GM18951 (cell line): ENCODE measurements around the gene KRT74.

ENCODE experiments used
- POLR2A ChIP-seq: IDR thresholded peaks from 4 replicates; pipeline ENCODE4 v1.6.1; 2011; ENCODE audit warnings: mild to moderate bottlenecking; ENCODE audit not compliant: insufficient read length, insufficient read depth; ENCODE audit errors: extremely low read depth
- in situ Hi-C: fragments of 300-500 bp; cut with MboI; formaldehyde crosslinking; loops from one replicate; pipeline ENCODE4 v1.12.0; 2022; ENCODE audit warnings: low sequenced_read_pairs, mixed read lengths, inconsistent platforms; ENCODE audit not compliant: unreplicated experiment

The KRT74 gene

GRCh38 chr12:52546126-52546525 is 27.5 kb downstream of the KRT74 start:
- TF ChIP-seq POLR2A = no peak
- in situ Hi-C loops = no loop called here

GRCh38 chr12:52543985-52544883 is 29.4 kb downstream of the KRT74 start:
- in situ Hi-C loops = no loop called here
- TF ChIP-seq POLR2A = no peak

- in situ Hi-C loops = no loop called here
Observed at GRCh38 chr12:52542785-52543318, 30.8 kb downstream of the KRT74 start.

GRCh38 chr12:52542157-52542556 is 31.5 kb downstream of the KRT74 start:
- no peak for TF ChIP-seq POLR2A
- in situ Hi-C loops = no loop called here

More at GRCh38 chr12:52542785-52543318, 30.8 kb downstream of the KRT74 start:
- TF ChIP-seq POLR2A = no peak

- in situ Hi-C loops = no loop called here
- TF ChIP-seq POLR2A = no peak
Observed at GRCh38 chr12:52541709-52542108, 31.9 kb downstream of the KRT74 start.

- in situ Hi-C loops = no loop called here
- TF ChIP-seq POLR2A = no peak
Observed at GRCh38 chr12:52540531-52540930, 33.1 kb downstream of the KRT74 start.

GRCh38 chr12:52539821-52540173 is 33.8 kb downstream of the KRT74 start:
- in situ Hi-C loops = no loop called here
- no peak for TF ChIP-seq POLR2A

- in situ Hi-C loops = no loop called here
- no peak for TF ChIP-seq POLR2A
Observed at GRCh38 chr12:52539083-52539820, 34.4 kb downstream of the KRT74 start.

GRCh38 chr12:52537101-52537500 is 36.5 kb downstream of the KRT74 start:
- in situ Hi-C loops = no loop called here
- no peak for TF ChIP-seq POLR2A

GRCh38 chr12:52535574-52535973 is 38.1 kb downstream of the KRT74 start:
- in situ Hi-C loops = no loop called here
- TF ChIP-seq POLR2A = no peak

GRCh38 chr12:52534482-52534881 is 39.2 kb downstream of the KRT74 start:
- TF ChIP-seq POLR2A = no peak
- in situ Hi-C loops = no loop called here

- TF ChIP-seq POLR2A = no peak
- in situ Hi-C loops = no loop called here
Observed at GRCh38 chr12:52533686-52534470, 39.8 kb downstream of the KRT74 start.

- TF ChIP-seq POLR2A = no peak
- in situ Hi-C loops = no loop called here
Observed at GRCh38 chr12:52532636-52533035, 41.0 kb downstream of the KRT74 start.

- no peak for TF ChIP-seq POLR2A
- in situ Hi-C loops = no loop called here
Observed at GRCh38 chr12:52531566-52532300, 41.9 kb downstream of the KRT74 start.
